Motor neuron (in vitro differentiated cells): ENCODE measurements around the gene CCDC24. TPM values are rescaled to one million over a fixed set of nuclear protein-coding genes. Genes with fewer than 3 reads are reported as not detected.
A peak's percentile ranks its signal among the peaks of the same experiment; 100 is the strongest.

ENCODE experiments used
- ATAC-seq, 8 experiments: fragments of 200-7000 bp; cut with Tn5 transposase; replicated peaks in 6 of 8; 2 replicates each; pipeline ENCODE4 v1.8.0; 2021; ENCODE audit warnings: mild to moderate bottlenecking in 8 of 8, moderate library complexity in 8 of 8
- H3K27ac ChIP-seq, 2 donors: fragments of 250-450 bp; sonication (Bioruptor Pico); 2 replicates each; pipeline ENCODE4 v1.9.0; 2021; ENCODE audit warnings: antibody characterized with exemption in 2 of 2, mild to moderate bottlenecking in 2 of 2, moderate library complexity in 1 of 2
- H3K4me1 ChIP-seq, 2 donors: fragments of 250-450 bp; sonication (Bioruptor Pico); replicated peaks in 1 of 2; 2 replicates each; pipeline ENCODE4 v1.6.1; 2021; ENCODE audit warnings: antibody characterized with exemption in 2 of 2, mild to moderate bottlenecking in 2 of 2, moderate library complexity in 1 of 2
- H3K4me3 ChIP-seq, 5 donors: fragments of 250-450 bp; sonication (Bioruptor Pico); 2 replicates each; pipeline ENCODE4 v1.9.0; 2021; ENCODE audit warnings: antibody characterized with exemption in 5 of 5, mild to moderate bottlenecking in 5 of 5, moderate library complexity in 4 of 5
- WGBS, 10 experiments: fragments of 450-650 bp; shearing (Covaris generic); methylation state at CpG; one replicate each; pipeline ENCODE4 v1.0.0; 2022; 5-methylcytosine and 5-hydroxymethylcytosine counted together
- in situ Hi-C, 9 experiments: fragments of 400-800 bp; cut with MboI; loops; one replicate each; pipeline ENCODE4 v1.15.0; 2021; ENCODE audit warnings: low sequenced_read_pairs in 9 of 9, low pct_unique_long_range_greater_than_20kb in 2 of 9; ENCODE audit not compliant: unreplicated experiment in 9 of 9
- total RNA-seq, 8 experiments: library from RNA; unstranded; fragments of 300-600 nt; gene quantifications; 2 replicates each; pipeline versions ENCODE4 v1.2.3 to v1.2.4, GENCODE V29; 2022

Gene CCDC24
- total RNA-seq, 8 experiments from 2014 or later, result 2.9 to 13.3 (median 6.3) TPM

DNA sequence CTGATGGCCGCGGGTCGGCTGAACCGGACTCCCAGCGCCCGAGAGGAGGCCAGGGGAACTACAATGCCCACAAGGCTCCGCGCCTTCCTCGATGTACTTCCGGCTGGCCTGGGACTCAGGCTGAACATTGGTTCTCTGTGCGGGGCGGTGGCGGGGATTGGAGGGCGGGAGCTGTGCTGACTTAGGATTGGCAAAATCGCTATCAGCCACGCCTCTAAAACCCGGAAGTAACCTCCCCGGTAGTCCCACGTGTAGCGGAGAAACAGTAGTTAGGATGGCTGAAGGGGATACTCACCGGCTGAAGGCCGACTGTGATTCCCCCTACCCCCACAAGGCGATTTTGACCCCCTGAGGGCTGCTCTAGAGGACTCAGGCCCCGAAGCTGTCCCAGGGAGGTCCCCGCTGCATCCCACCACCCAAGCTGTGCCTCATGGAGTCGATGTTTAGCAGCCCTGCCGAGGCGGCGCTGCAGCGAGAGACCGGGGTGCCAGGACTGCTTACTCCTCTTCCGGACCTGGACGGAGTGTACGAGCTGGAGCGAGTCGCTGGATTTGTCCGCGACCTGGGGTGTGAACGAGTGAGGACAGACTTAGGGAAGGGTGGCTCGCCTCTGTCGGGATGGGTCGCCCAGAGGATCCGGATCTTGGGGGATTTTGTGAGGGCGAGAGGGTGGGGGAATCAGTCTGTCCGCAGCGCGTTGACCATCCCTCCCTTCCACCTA is 21.5 kb upstream of the CCDC24 start, which contains the start of gene DPH2:
Gene DPH2, plus strand, starts transcription at position 265 of the 721 bp plus-strand sequence. Its CDS starts 166 bp downstream, at position 431.
- 0 to 1% (median 0%) methylated on average over 2 to 27 of the region's 47 CpGs; no CpG with 5 or more reads in 5 of the 10 experiments for WGBS, 10 experiments
- peak; percentile 80 to 92 (median 90) for ATAC-seq
- in situ Hi-C loops, result no loop called here
- H3K4me1 ChIP-seq, result peaks cover 8 to 12% of the 10 kb centered on the region in 2 donors
- peak within 1 kb of the TSS; percentile 70 to 91 (median 82) for H3K4me3 ChIP-seq
- H3K27ac ChIP-seq, result peak within 1 kb of the TSS; percentile 51 to 82

DNA sequence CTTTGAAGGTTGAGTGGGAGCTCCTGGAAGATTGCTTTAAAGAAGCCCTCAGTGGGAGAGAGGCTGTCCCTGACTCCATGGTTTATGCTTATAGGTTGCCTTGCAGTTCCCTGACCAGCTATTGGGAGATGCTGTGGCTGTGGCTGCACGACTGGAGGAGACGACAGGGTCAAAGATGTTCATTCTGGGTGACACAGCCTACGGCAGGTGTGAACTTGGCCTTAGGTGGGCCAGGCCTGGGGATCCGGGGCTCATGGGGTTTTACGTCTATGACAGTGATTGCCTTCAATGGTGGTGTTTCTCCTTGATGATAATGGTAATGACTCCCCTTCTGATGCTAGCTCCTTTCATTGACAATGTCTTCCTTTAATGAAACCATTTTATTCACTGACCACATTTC is 20.9 kb upstream of the CCDC24 start:
- peak overlapping the region; percentile 51 to 82 for H3K27ac ChIP-seq
- in situ Hi-C loops, result no loop called here
- peaks cover 8 to 12% of the 10 kb centered on the region in 2 donors for H3K4me1 ChIP-seq
- WGBS, 10 experiments, result 0 to 66% (median 26%) methylated on average over 2 to 4 of the region's 5 CpGs; no CpG with 5 or more reads in 5 of the 10 experiments
- ATAC-seq, result no peak
- peak overlapping the region; percentile 70 to 91 (median 82) for H3K4me3 ChIP-seq

DNA sequence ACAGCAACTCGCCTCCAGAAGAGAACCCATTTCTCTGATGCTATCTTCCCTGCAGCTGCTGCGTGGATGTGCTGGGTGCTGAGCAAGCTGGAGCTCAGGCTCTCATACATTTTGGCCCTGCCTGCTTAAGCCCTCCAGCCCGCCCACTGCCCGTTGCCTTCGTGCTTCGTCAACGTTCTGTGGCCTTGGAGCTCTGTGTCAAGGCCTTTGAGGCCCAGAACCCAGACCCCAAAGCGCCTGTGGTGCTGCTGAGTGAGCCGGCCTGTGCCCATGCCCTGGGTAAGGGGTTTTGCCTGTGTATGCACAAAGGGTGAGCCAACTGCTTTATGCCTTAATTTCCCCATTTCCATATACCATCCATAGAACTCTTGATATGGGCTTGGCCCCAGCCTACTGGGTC is 20.5 kb upstream of the CCDC24 start:
- Histone ChIP-seq H3K4me3 (peak overlapping the region; percentile 70 to 91 (median 82)), H3K4me1 (peaks cover 11 to 15% of the 10 kb centered on the region in 2 donors), H3K27ac (no peak overlapping the region)
- ATAC-seq, result no peak
- in situ Hi-C loops, result no loop called here
- WGBS, 10 experiments, result 80 to 92% (median 86%) methylated on average over 1 to 9 of the region's 9 CpGs; no CpG with 5 or more reads in 4 of the 10 experiments

- ATAC-seq, result no peak
- Histone ChIP-seq H3K4me1 (peaks cover 16 to 20% of the 10 kb centered on the region in 2 donors), H3K4me3 (no peak overlapping the region), H3K27ac (no peak overlapping the region)
- in situ Hi-C loops, result no loop called here
- WGBS, 10 experiments, result 84 to 100% (median 92%) methylated on average over 3 to 7 of the region's 17 CpGs; no CpG with 5 or more reads in 6 of the 10 experiments
Observed at GRCh38 chr1:43971336-43971980, 19.9 kb upstream of the CCDC24 start.

- H3K4me1 ChIP-seq, result peaks cover 28 to 43% of the 10 kb centered on the region in 2 donors
- H3K27ac ChIP-seq, result peak overlapping the region in 1 of 2 donors; percentile 88
- no peak for ATAC-seq
- peak overlapping the region; percentile 69 to 92 (median 78) for H3K4me3 ChIP-seq
- in situ Hi-C loops, result no loop called here
- 34 to 86% (median 55%) methylated on average over 1 to 9 of the region's 9 CpGs for WGBS, 10 experiments
Observed at GRCh38 chr1:43973981-43974442, 17.4 kb upstream of the CCDC24 start.

GRCh38 chr1:43974443-43975248 is 16.8 kb upstream of the CCDC24 start, which contains the start of gene ATP6V0B:
Gene ATP6V0B (plus strand): TSS chr1:43974960. CDS start chr1:43975041, 81 bp downstream.
- in situ Hi-C loops, result no loop called here
- WGBS, 10 experiments, result 0 to 1% (median 0%) methylated on average over 2 to 26 of the region's 93 CpGs; no CpG with 5 or more reads in 6 of the 10 experiments
- Histone ChIP-seq H3K4me3 (peak within 1 kb of the TSS; percentile 69 to 92 (median 78)), H3K4me1 (peaks cover 28 to 41% of the 10 kb centered on the region in 2 donors), H3K27ac (peak within 1 kb of the TSS; percentile 82 to 88)
- ATAC-seq, result peak; percentile 62 to 80 (median 70)

GRCh38 chr1:43975249-43975961 is 16.0 kb upstream of the CCDC24 start:
- in situ Hi-C loops, result no loop called here
- Histone ChIP-seq H3K4me1 (peaks cover 33 to 45% of the 10 kb centered on the region in 2 donors), H3K4me3 (peak overlapping the region; percentile 69 to 92 (median 78)), H3K27ac (peak overlapping the region; percentile 82 to 88)
- 0 to 17% (median 5%) methylated on average over 1 to 26 of the region's 34 CpGs; no CpG with 5 or more reads in 3 of the 10 experiments for WGBS, 10 experiments
- peak in 2 of 8 experiments; percentile 2 to 7 for ATAC-seq

DNA sequence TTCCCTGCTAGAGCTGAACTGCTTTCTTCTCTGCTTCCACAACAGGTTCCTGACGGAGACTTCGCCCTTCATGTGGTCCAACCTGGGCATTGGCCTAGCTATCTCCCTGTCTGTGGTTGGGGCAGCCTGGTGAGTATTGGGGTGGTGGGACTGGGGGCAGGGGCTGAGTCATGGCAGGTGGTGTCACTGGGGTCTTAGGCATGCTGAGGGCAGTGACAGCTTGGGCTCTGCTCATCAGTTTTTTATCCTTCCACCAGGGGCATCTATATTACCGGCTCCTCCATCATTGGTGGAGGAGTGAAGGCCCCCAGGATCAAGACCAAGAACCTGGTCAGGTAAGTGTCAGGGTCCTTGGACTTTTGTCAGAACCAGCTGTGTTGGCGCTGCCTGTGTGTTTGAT is 15.4 kb upstream of the CCDC24 start:
- WGBS, 10 experiments, result 80 to 100% (median 95%) methylated on average over 1 to 3 of the region's 4 CpGs; no CpG with 5 or more reads in 6 of the 10 experiments
- Histone ChIP-seq H3K4me3 (peak overlapping the region; percentile 69 to 92 (median 78)), H3K27ac (no peak overlapping the region), H3K4me1 (peaks cover 31 to 45% of the 10 kb centered on the region in 2 donors)
- in situ Hi-C loops, result no loop called here
- ATAC-seq, result no peak

GRCh38 chr1:43976890-43977289 is 14.5 kb upstream of the CCDC24 start:
- no peak overlapping the region for H3K27ac ChIP-seq
- ATAC-seq, result no peak
- in situ Hi-C loops, result no loop called here
- peaks cover 31 to 44% of the 10 kb centered on the region in 2 donors for H3K4me1 ChIP-seq
- 60 to 100% (median 96%) methylated on average over 1 to 8 of the region's 8 CpGs; no CpG with 5 or more reads in 4 of the 10 experiments for WGBS, 10 experiments
- H3K4me3 ChIP-seq, result peak overlapping the region in 2 of 5 donors; percentile 80 to 92

GRCh38 chr1:43977376-43978263 is 13.8 kb upstream of the CCDC24 start:
- Histone ChIP-seq H3K4me3 (peak overlapping the region in 2 of 5 donors; percentile 3 to 90), H3K4me1 (peaks cover 31 to 44% of the 10 kb centered on the region in 2 donors), H3K27ac (no peak overlapping the region)
- in situ Hi-C loops, result no loop called here
- WGBS, 10 experiments, result 75 to 100% (median 95%) methylated on average over 1 to 9 of the region's 9 CpGs; no CpG with 5 or more reads in 1 of the 10 experiments
- no peak for ATAC-seq

- peak overlapping the region; percentile 54 to 90 (median 76) for H3K4me3 ChIP-seq
Observed at GRCh38 chr1:43978264-43978550, 13.2 kb upstream of the CCDC24 start.

More at GRCh38 chr1:43978264-43978550, 13.2 kb upstream of the CCDC24 start:
- H3K27ac ChIP-seq, result peak overlapping the region in 1 of 2 donors; percentile 78
- ATAC-seq, result no peak
- 0 to 86% (median 37%) methylated on average over 1 to 4 of the region's 5 CpGs; no CpG with 5 or more reads in 6 of the 10 experiments for WGBS, 10 experiments
- peaks cover 31 to 44% of the 10 kb centered on the region in 2 donors for H3K4me1 ChIP-seq
- in situ Hi-C loops, result no loop called here
